HUES64 (cell line): ENCODE data around the gene KDM2B.

Experiments
- H3K27ac ChIP-seq: 2 replicates; pipeline ENCODE4 v1.7.0; 2013; ENCODE audit warnings: low read depth, low read length, inconsistent platforms
- H3K27me3 ChIP-seq: 2 replicates; pipeline ENCODE4 v1.6.1; 2013; ENCODE audit warnings: mild to moderate bottlenecking, low read length; ENCODE audit not compliant: insufficient read depth
- H3K36me3 ChIP-seq: 2 replicates; pipeline ENCODE4 v1.6.1; 2013; ENCODE audit warnings: mild to moderate bottlenecking, low read length; ENCODE audit not compliant: insufficient read depth
- H3K4me1 ChIP-seq: 2 replicates; pipeline ENCODE4 v1.6.1; 2013; ENCODE audit warnings: mild to moderate bottlenecking, low read length, moderate library complexity; ENCODE audit not compliant: insufficient read depth
- H3K4me3 ChIP-seq: 2 replicates; pipeline ENCODE4 v1.5.1; 2013; ENCODE audit warnings: mild to moderate bottlenecking, low read length, moderate library complexity
- H3K9ac ChIP-seq: 2 replicates; pipeline ENCODE4 v1.6.1; 2013; ENCODE audit warnings: mild to moderate bottlenecking, low read depth, low read length
- H3K9me3 ChIP-seq: 2 replicates; pipeline ENCODE4 v1.6.1; 2013; ENCODE audit warnings: low read depth, low read length; ENCODE audit not compliant: insufficient read depth
- WGBS: fragments of 150-250, 120-280 bp; methylation state at CpG from one replicate; pipeline ENCODE4 v1.1.7; 2013; ENCODE audit warnings: missing lambda C conversion rate; 5-methylcytosine and 5-hydroxymethylcytosine counted together

Gene KDM2B

GRCh38 chr12:121417847-121418246 lies 163.0 kb downstream of the KDM2B start:
- no peaks in the 10 kb centered on the region for H3K27me3 ChIP-seq
- H3K27ac ChIP-seq: no peak overlapping the region
- peaks cover 84% of the 10 kb centered on the region for H3K36me3 ChIP-seq
- WGBS: 98% methylated on average over 6 of the region's 6 CpGs
- no peak overlapping the region for H3K4me3 ChIP-seq
- H3K9ac ChIP-seq: no peak overlapping the region
- H3K9me3 ChIP-seq: no peaks in the 10 kb centered on the region
- H3K4me1 ChIP-seq: no peaks in the 10 kb centered on the region

GRCh38 chr12:121413917-121414316 lies 166.9 kb downstream of the KDM2B start:
- Histone ChIP-seq H3K27ac (no peak overlapping the region), H3K9me3 (no peaks in the 10 kb centered on the region), H3K4me1 (no peaks in the 10 kb centered on the region), H3K9ac (no peak overlapping the region), H3K4me3 (no peak overlapping the region), H3K27me3 (no peaks in the 10 kb centered on the region), H3K36me3 (peaks cover 49% of the 10 kb centered on the region)
- WGBS: 100% methylated on average over 1 of the region's 1 CpG

GRCh38 chr12:121405211-121405610 lies 175.6 kb downstream of the KDM2B start:
- H3K27ac ChIP-seq: no peak overlapping the region
- H3K9ac ChIP-seq: no peak overlapping the region
- H3K4me1 ChIP-seq: peaks cover 11% of the 10 kb centered on the region
- peaks cover 51% of the 10 kb centered on the region for H3K36me3 ChIP-seq
- H3K4me3 ChIP-seq: no peak overlapping the region
- no peaks in the 10 kb centered on the region for H3K27me3 ChIP-seq
- WGBS: 98% methylated on average over 2 of the region's 2 CpGs
- H3K9me3 ChIP-seq: no peaks in the 10 kb centered on the region

GRCh38 chr12:121404734-121405133 lies 176.1 kb downstream of the KDM2B start:
- no CpG with 5 or more reads among the region's 1 CpG for WGBS
- H3K9me3 ChIP-seq: no peaks in the 10 kb centered on the region
- no peaks in the 10 kb centered on the region for H3K27me3 ChIP-seq
- no peak overlapping the region for H3K9ac ChIP-seq
- H3K4me1 ChIP-seq: peaks cover 11% of the 10 kb centered on the region
- H3K27ac ChIP-seq: no peak overlapping the region
- peaks cover 51% of the 10 kb centered on the region for H3K36me3 ChIP-seq
- H3K4me3 ChIP-seq: no peak overlapping the region

- H3K9ac ChIP-seq: no peak overlapping the region
- no peaks in the 10 kb centered on the region for H3K27me3 ChIP-seq
- no peaks in the 10 kb centered on the region for H3K9me3 ChIP-seq
- peaks cover 11% of the 10 kb centered on the region for H3K4me1 ChIP-seq
- H3K27ac ChIP-seq: no peak overlapping the region
- H3K4me3 ChIP-seq: no peak overlapping the region
- 98% methylated on average over 3 of the region's 5 CpGs for WGBS
- H3K36me3 ChIP-seq: peaks cover 47% of the 10 kb centered on the region
Observed at GRCh38 chr12:121403721-121404120, 177.1 kb downstream of the KDM2B start.

GRCh38 chr12:121400332-121401139 lies 180.3 kb downstream of the KDM2B start:
- WGBS: under 1% methylated on average over 48 of the region's 48 CpGs
- Histone ChIP-seq H3K9me3 (no peaks in the 10 kb centered on the region), H3K9ac (peak overlapping the region; percentile 82), H3K27me3 (no peaks in the 10 kb centered on the region), H3K36me3 (peaks cover 23% of the 10 kb centered on the region), H3K4me1 (peaks cover 11% of the 10 kb centered on the region), H3K27ac (peak overlapping the region; percentile 84), H3K4me3 (peak overlapping the region; percentile 81)

- no peaks in the 10 kb centered on the region for H3K9me3 ChIP-seq
- peaks cover 17% of the 10 kb centered on the region for H3K36me3 ChIP-seq
- peak within 1 kb of the TSS; percentile 88 for H3K27ac ChIP-seq
- H3K27me3 ChIP-seq: no peaks in the 10 kb centered on the region
- peaks cover 11% of the 10 kb centered on the region for H3K4me1 ChIP-seq
- H3K9ac ChIP-seq: peak within 1 kb of the TSS; percentile 88
- peak within 1 kb of the TSS; percentile 81 for H3K4me3 ChIP-seq
- under 1% methylated on average over 77 of the region's 77 CpGs for WGBS
Observed at GRCh38 chr12:121399391-121400331, 181.2 kb downstream of the KDM2B start, which contains the start of gene RNF34. TSS of gene RNF34 (plus strand) at chr12:121400118. CDS start at chr12:121400213, 95 bp downstream.

GRCh38 chr12:121398355-121398754 lies 182.5 kb downstream of the KDM2B start:
- Histone ChIP-seq H3K4me3 (peak overlapping the region; percentile 81), H3K9me3 (no peaks in the 10 kb centered on the region), H3K9ac (no peak overlapping the region), H3K27me3 (no peaks in the 10 kb centered on the region), H3K4me1 (peaks cover 11% of the 10 kb centered on the region), H3K27ac (no peak overlapping the region), H3K36me3 (peaks cover 5% of the 10 kb centered on the region)
- WGBS: 95% methylated on average over 5 of the region's 5 CpGs

GRCh38 chr12:121397521-121397920 lies 183.3 kb downstream of the KDM2B start:
- no peak overlapping the region for H3K4me3 ChIP-seq
- H3K9me3 ChIP-seq: no peaks in the 10 kb centered on the region
- peaks cover 11% of the 10 kb centered on the region for H3K4me1 ChIP-seq
- 98% methylated on average over 10 of the region's 14 CpGs for WGBS
- no peak overlapping the region for H3K9ac ChIP-seq
- no peak overlapping the region for H3K27ac ChIP-seq
- peaks cover under 1% of the 10 kb centered on the region; the same call in 1 of the 2 replicates for H3K36me3 ChIP-seq
- no peaks in the 10 kb centered on the region for H3K27me3 ChIP-seq

- WGBS: 92% methylated on average over 3 of the region's 3 CpGs
Observed at GRCh38 chr12:121392325-121392716, 188.5 kb downstream of the KDM2B start.

More at GRCh38 chr12:121392325-121392716, 188.5 kb downstream of the KDM2B start:
- Histone ChIP-seq H3K9ac (no peak overlapping the region), H3K4me1 (no peaks in the 10 kb centered on the region), H3K36me3 (no peaks in the 10 kb centered on the region), H3K27me3 (no peaks in the 10 kb centered on the region), H3K27ac (no peak overlapping the region), H3K4me3 (no peak overlapping the region), H3K9me3 (no peaks in the 10 kb centered on the region)
